ENCODE results near the gene SLK. TPM values are rescaled to one million over a fixed set of nuclear protein-coding genes. Genes with fewer than 3 reads are reported as not detected.

Gene SLK
- total RNA-seq, 3 donors from 2014 or later: 45.7 to 75.8 (median 46.7) TPM

- no peaks in the 10 kb centered on the region for H3K9me3 ChIP-seq
- ATAC-seq: no peak
- no peaks in the 10 kb centered on the region for H3K4me1 ChIP-seq (ENCODE audit: low read depth)
- no peak overlapping the region for H3K4me3 ChIP-seq
- intact Hi-C loops (cut with DNase I, micrococcal nuclease): loop anchor here in 1 of 2 donors (10.0 kb wide), 1 partner anchor 65 kb away; no protein-coding TSS in a partner anchor
- no peak for DNase-seq
- no peaks in the 10 kb centered on the region for H3K36me3 ChIP-seq (ENCODE audit: low read depth)
- TF ChIP-seq CTCF (IDR thresholded peaks at IDR 0.05): no peak
These were observed 6.8 kb upstream of the SLK start for GRCh38 chr10:103960103-103960502.

- peaks cover 31% of the 10 kb centered on the region for H3K4me1 ChIP-seq (ENCODE audit: low read depth)
- DNase-seq: peak in 2 of 3 donors; percentile 46 to 57
- intact Hi-C loops (cut with DNase I, micrococcal nuclease): loop anchor here in 1 of 2 donors (10.0 kb wide), 1 partner anchor 73 kb away; no protein-coding TSS in a partner anchor
- H3K36me3 ChIP-seq (ENCODE audit: low read depth): no peaks in the 10 kb centered on the region
- ATAC-seq: peak; percentile 55
- no peak for TF ChIP-seq CTCF (IDR thresholded peaks at IDR 0.05)
- peak overlapping the region; percentile 88 for H3K4me3 ChIP-seq
- H3K9me3 ChIP-seq: no peaks in the 10 kb centered on the region
These were observed 620 bp downstream of the SLK start for GRCh38 chr10:103967448-103968071.

- DNase-seq (peak in 1 of 3 donors; percentile 35), ATAC-seq (no peak)
- intact Hi-C loops (cut with DNase I, micrococcal nuclease): loop anchor here in 1 of 2 donors (10.0 kb wide), 1 partner anchor 74 kb away; no protein-coding TSS in a partner anchor
- no peaks in the 10 kb centered on the region for H3K9me3 ChIP-seq
- no peaks in the 10 kb centered on the region for H3K36me3 ChIP-seq (ENCODE audit: low read depth)
- peaks cover 31% of the 10 kb centered on the region for H3K4me1 ChIP-seq (ENCODE audit: low read depth)
- peak overlapping the region; percentile 7 for H3K4me3 ChIP-seq
- no peak for TF ChIP-seq CTCF (IDR thresholded peaks at IDR 0.05)
These were observed 1.8 kb downstream of the SLK start for GRCh38 chr10:103968441-103969391.

- intact Hi-C loops (cut with DNase I, micrococcal nuclease): loop anchor here in 1 of 2 donors (10.0 kb wide), 1 partner anchor 75 kb away; no protein-coding TSS in a partner anchor
- ATAC-seq (no peak), DNase-seq (no peak)
- TF ChIP-seq CTCF (IDR thresholded peaks at IDR 0.05): no peak
- Histone ChIP-seq H3K4me3 (no peak overlapping the region), H3K36me3 (ENCODE audit: low read depth) (no peaks in the 10 kb centered on the region), H3K4me1 (ENCODE audit: low read depth) (peaks cover 31% of the 10 kb centered on the region), H3K9me3 (no peaks in the 10 kb centered on the region)
These were observed 2.5 kb downstream of the SLK start for GRCh38 chr10:103969436-103969835.

- intact Hi-C loops (cut with DNase I, micrococcal nuclease): loop anchor here in 1 of 2 donors (10.0 kb wide), 1 partner anchor 75 kb away; no protein-coding TSS in a partner anchor
- H3K36me3 ChIP-seq (ENCODE audit: low read depth): no peaks in the 10 kb centered on the region
- H3K4me1 ChIP-seq (ENCODE audit: low read depth): peaks cover 31% of the 10 kb centered on the region
- DNase-seq: no peak
- H3K4me3 ChIP-seq: no peak overlapping the region
- H3K9me3 ChIP-seq: no peaks in the 10 kb centered on the region
- TF ChIP-seq CTCF (IDR thresholded peaks at IDR 0.05): no peak
- no peak for ATAC-seq
These were observed 3.1 kb downstream of the SLK start for GRCh38 chr10:103969857-103970627.
